Adrenal gland (tissue), 12 donors: ENCODE data around the gene SRGAP1. TPM values are rescaled to one million over a fixed set of nuclear protein-coding genes. Genes with fewer than 3 reads are reported as not detected.

Experiments used
- DNase-seq, 7 donors: peaks; one replicate each; pipeline ENCODE4 v3.0.0-alpha.2; 2019 to 2020
- H3K27ac ChIP-seq, 5 donors: fragments of 200-600 bp; sonication (generic) in 4 of 5; 1 replicate in 3 of 5; 2 replicates in 2 of 5; pipeline versions ENCODE4 v1.5.1 to v1.8.0; 2016 to 2020; ENCODE audit warnings: mild to moderate bottlenecking in 1 of 5
- H3K27me3 ChIP-seq: fragments of 200-600 bp; 2 replicates; pipeline ENCODE4 v1.8.0; 2021
- H3K36me3 ChIP-seq, 2 donors: fragments of 200-600 bp; replicated peaks in 1 of 2; 1 replicate in 1 of 2; 2 replicates in 1 of 2; pipeline versions ENCODE4 v1.5.1 to v1.8.0; 2018 to 2022
- H3K4me1 ChIP-seq, 2 donors: fragments of 200-600 bp; replicated peaks in 1 of 2; 1 replicate in 1 of 2; 2 replicates in 1 of 2; pipeline versions ENCODE4 v1.5.1 to v1.8.0; 2018 to 2021
- H3K4me3 ChIP-seq, 4 donors: fragments of 200-600 bp; sonication (generic) in 3 of 4; one replicate each; pipeline ENCODE4 v1.5.1; 2016 to 2018
- H3K9me3 ChIP-seq, 3 donors: fragments of 200-600 bp; sonication (generic) in 1 of 3; replicated peaks in 1 of 3; 1 replicate in 2 of 3; 2 replicates in 1 of 3; pipeline versions ENCODE4 v1.5.1 to v1.8.0; 2016 to 2021
- CTCF ChIP-seq, 6 experiments: fragments of 450-650 bp in 4 of 6; fragments of 200-600 bp in 2 of 6; sonication (generic) in 1 of 6; IDR thresholded peaks; 1 replicate in 5 of 6; 2 replicates in 1 of 6; pipeline versions ENCODE4 v1.5.1 to v1.8.0; 2016 to 2021; ENCODE audit warnings: antibody characterized with exemption in 6 of 6, mild to moderate bottlenecking in 2 of 6, moderate library complexity in 1 of 6
- POLR2A ChIP-seq, 2 donors: fragments of 450-650 bp; IDR thresholded peaks; one replicate each; pipeline ENCODE4 v1.6.1; 2017; ENCODE audit warnings: antibody characterized with exemption in 2 of 2, mild to moderate bottlenecking in 2 of 2, moderate library complexity in 1 of 2
- WGBS, 4 donors: extraction: QIAGEN DNeasy Blood & Tissue Kit in 2 of 4; methylation state at CpG; one replicate each; pipeline versions ENCODE4 v1.1.5 to v1.1.7; 2013 to 2017; 5-methylcytosine and 5-hydroxymethylcytosine counted together
- intact Hi-C, 2 donors: fragments of 100-400 bp; cut with DNase I; formaldehyde crosslinking; loops; one replicate each; pipeline versions ENCODE4 v1.14.1 to v1.15.0; 2022 to 2023
- polyA plus RNA-seq, 3 donors: library from polyadenylated mRNA; stranded (reverse); fragments of 200-250 nt in 2 of 3; fragments of 350-450 nt in 1 of 3; fragmentation: Illumina TruSeq in 1 of 3; extraction: RNeasy Lipid Tissue Mini Kit (QIAGEN cat#74804) in 1 of 3; gene quantifications; one replicate each; pipeline ENCODE4 v1.2.3, GENCODE V29; 2013 to 2014
- total RNA-seq, 9 donors: library from RNA; depleted of rRNA in 4 of 9; stranded (reverse); fragments of >200 nt in 4 of 9; fragments of 120-200 nt in 1 of 9; fragmentation: NEBNext Ultra II Directional in 1 of 9; extraction: Animal tissue kit (Norgen Biotek cat#: 25700) in 1 of 9; gene quantifications; one replicate each; pipeline versions ENCODE4 v1.1.0 to v1.2.4, GENCODE V29; 2013 to 2023
- donor health status: healthy with polysubstance abuse.
- donor health status: Bipolar disorder and iron deficiency.
- donor health status: DM: yes; HTN: yes; CAD: no.
- donor health status: DM: no; HTN: no; CAD: no.
- donor health status: DM: no; HTN: no; CAD: no.
- donor health status: DM: yes; HTN: yes; CAD: no.

SRGAP1 gene
- total and polyA plus RNA-seq, 12 donors: 2.4 to 35.6 (median 9.8) TPM

DNA sequence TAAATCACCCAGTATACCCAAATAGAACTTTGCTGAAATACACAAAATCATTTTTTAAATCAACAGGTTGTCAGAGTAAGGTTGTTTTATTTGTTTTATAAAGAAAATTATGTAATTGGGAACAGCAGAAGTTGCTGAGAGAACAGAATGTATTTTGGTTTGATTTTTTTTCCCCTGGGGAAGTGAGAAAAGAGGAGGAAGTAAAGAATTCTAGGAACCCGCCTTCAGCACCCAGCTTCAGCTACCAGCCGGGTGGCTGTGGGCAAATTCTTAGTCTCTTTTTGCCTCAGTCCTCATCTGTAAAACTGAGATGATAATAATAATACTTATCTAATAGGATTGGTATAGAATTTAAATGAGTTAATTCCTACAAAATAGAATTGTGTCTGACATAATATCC is 119.4 kb downstream of the SRGAP1 start:
- no peak for DNase-seq
- intact Hi-C loops: no loop called here
- no peaks in the 10 kb centered on the region for H3K36me3 ChIP-seq
- no peaks in the 10 kb centered on the region for H3K27me3 ChIP-seq
- H3K27ac ChIP-seq: peak overlapping the region in 1 of 5 donors; percentile 28
- no peak for TF ChIP-seq CTCF (IDR thresholded peaks at IDR 0.05)
- no peak for TF ChIP-seq POLR2A (IDR thresholded peaks at IDR 0.05)
- no peaks in the 10 kb centered on the region for H3K9me3 ChIP-seq
- H3K4me3 ChIP-seq: no peak overlapping the region
- WGBS, 4 donors: 44 to 71% (median 69%) methylated on average over 2 of the region's 2 CpGs
- peaks cover 0 to 14% of the 10 kb centered on the region in 2 donors for H3K4me1 ChIP-seq

DNA sequence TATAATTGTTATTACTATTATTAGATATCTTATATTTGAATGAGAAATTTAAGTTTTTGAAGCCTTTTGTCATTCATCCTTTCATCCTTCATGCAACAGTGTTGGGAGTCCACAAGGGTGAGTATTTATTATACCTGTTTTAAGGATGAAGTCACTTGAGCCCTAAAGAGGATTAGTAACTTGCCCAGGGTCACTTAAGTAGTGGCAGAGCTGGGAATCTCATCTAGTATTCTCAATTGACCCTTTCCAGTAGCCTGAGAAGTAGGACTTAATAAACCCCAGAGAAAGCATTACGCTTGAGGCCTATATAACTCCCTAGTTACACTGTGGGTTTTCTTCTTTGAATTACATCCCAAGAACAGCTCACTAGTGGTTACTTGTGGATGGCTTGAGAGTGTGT is 119.8 kb downstream of the SRGAP1 start:
- intact Hi-C loops: no loop called here
- WGBS, 4 donors: 89 to 96% (median 91%) methylated on average over 1 of the region's 1 CpG

GRCh38 chr12:63965936-63966605 is 121.6 kb downstream of the SRGAP1 start:
- no peaks in the 10 kb centered on the region for H3K36me3 ChIP-seq
- 59 to 85% (median 75%) methylated on average over 3 of the region's 3 CpGs for WGBS, 4 donors
- no peak overlapping the region for H3K27ac ChIP-seq
- TF ChIP-seq POLR2A (IDR thresholded peaks at IDR 0.05) (no peak), CTCF (IDR thresholded peaks at IDR 0.05) (no peak)
- H3K27me3 ChIP-seq: no peaks in the 10 kb centered on the region
- H3K4me3 ChIP-seq: no peak overlapping the region
- peaks cover 0 to 28% of the 10 kb centered on the region in 2 donors for H3K4me1 ChIP-seq
- no peak for DNase-seq
- H3K9me3 ChIP-seq: no peaks in the 10 kb centered on the region
- intact Hi-C loops: no loop called here

More for the DNA sequence above, 119.8 kb downstream of the SRGAP1 start:
- Histone ChIP-seq H3K36me3 (no peaks in the 10 kb centered on the region), H3K4me3 (no peak overlapping the region), H3K4me1 (peaks cover 0 to 14% of the 10 kb centered on the region in 2 donors), H3K27me3 (no peaks in the 10 kb centered on the region), H3K27ac (peak overlapping the region in 1 of 5 donors; percentile 28), H3K9me3 (no peaks in the 10 kb centered on the region)
- DNase-seq: no peak
- TF ChIP-seq CTCF (IDR thresholded peaks at IDR 0.05) (no peak), POLR2A (IDR thresholded peaks at IDR 0.05) (no peak)

GRCh38 chr12:63966606-63966975 is 122.1 kb downstream of the SRGAP1 start:
- H3K4me3 ChIP-seq: no peak overlapping the region
- 84 to 94% (median 91%) methylated on average over 2 of the region's 2 CpGs for WGBS, 4 donors
- DNase-seq: no peak
- intact Hi-C loops: no loop called here
- H3K36me3 ChIP-seq: no peaks in the 10 kb centered on the region
- no peaks in the 10 kb centered on the region for H3K9me3 ChIP-seq
- no peak for TF ChIP-seq CTCF (IDR thresholded peaks at IDR 0.05)
- no peak for TF ChIP-seq POLR2A (IDR thresholded peaks at IDR 0.05)
- peaks cover 0 to 31% of the 10 kb centered on the region in 2 donors for H3K4me1 ChIP-seq
- H3K27ac ChIP-seq: no peak overlapping the region
- H3K27me3 ChIP-seq: no peaks in the 10 kb centered on the region
